Vagina (tissue), 2 donors: ENCODE data around the gene STKLD1. TPM values are rescaled to one million over a fixed set of nuclear protein-coding genes. Genes with fewer than 3 reads are reported as not detected.

Experiments used
- DNase-seq, 2 donors: peaks; one replicate each; pipeline ENCODE4 v3.0.0-alpha.2; 2017; ENCODE audit errors: extremely low spot score in 2 of 2
- H3K27ac ChIP-seq: fragments of 200-600 bp; sonication (generic); one replicate; pipeline ENCODE4 v1.5.1; 2019
- H3K27me3 ChIP-seq: fragments of 200-600 bp; sonication (generic); one replicate; pipeline ENCODE4 v1.5.1; 2019
- H3K36me3 ChIP-seq, 2 donors: fragments of 200-600 bp; sonication (generic); one replicate each; pipeline ENCODE4 v1.5.1; 2017 to 2019
- H3K4me1 ChIP-seq: fragments of 200-600 bp; sonication (generic); one replicate; pipeline ENCODE4 v1.5.1; 2019
- H3K4me3 ChIP-seq, 2 donors: fragments of 200-600 bp; sonication (generic); 1 replicate in 1 of 2; 2 replicates in 1 of 2; pipeline ENCODE4 v1.5.1; 2016 to 2019
- H3K9me3 ChIP-seq: fragments of 200-600 bp; sonication (generic); one replicate; pipeline ENCODE4 v1.5.1; 2019
- CTCF ChIP-seq, 3 experiments: fragments of 450-650 bp in 2 of 3; fragments of 200-600 bp in 1 of 3; sonication (generic) in 1 of 3; IDR thresholded peaks; one replicate each; pipeline ENCODE4 v1.5.1; 2017 to 2019; ENCODE audit warnings: antibody characterized with exemption in 3 of 3, mild to moderate bottlenecking in 2 of 3, moderate library complexity in 2 of 3
- POLR2A ChIP-seq, 2 donors: fragments of 450-650 bp; IDR thresholded peaks; one replicate each; pipeline ENCODE4 v1.6.1; 2017; ENCODE audit warnings: antibody characterized with exemption in 2 of 2, mild to moderate bottlenecking in 2 of 2, moderate library complexity in 2 of 2
- POLR2AphosphoS5 ChIP-seq, 2 donors: sonication (generic); formaldehyde crosslinking; IDR thresholded peaks; one replicate each; pipeline ENCODE4 v1.9.0; 2017; ENCODE audit warnings: antibody characterized with exemption in 2 of 2, mild to moderate bottlenecking in 2 of 2, low read depth in 1 of 2; ENCODE audit not compliant: insufficient read depth in 1 of 2
- intact Hi-C: fragments of 100-400 bp; cut with DNase I; formaldehyde crosslinking; loops from one replicate; pipeline ENCODE4 v1.15.1; 2023
- total RNA-seq: library from RNA; depleted of rRNA; stranded (reverse); fragments of >200 nt; gene quantifications from one replicate; pipeline ENCODE4 v1.2.3, GENCODE V29; 2016

The STKLD1 gene
- total RNA-seq, 1 donor from 2014 or later, result not detected

DNA sequence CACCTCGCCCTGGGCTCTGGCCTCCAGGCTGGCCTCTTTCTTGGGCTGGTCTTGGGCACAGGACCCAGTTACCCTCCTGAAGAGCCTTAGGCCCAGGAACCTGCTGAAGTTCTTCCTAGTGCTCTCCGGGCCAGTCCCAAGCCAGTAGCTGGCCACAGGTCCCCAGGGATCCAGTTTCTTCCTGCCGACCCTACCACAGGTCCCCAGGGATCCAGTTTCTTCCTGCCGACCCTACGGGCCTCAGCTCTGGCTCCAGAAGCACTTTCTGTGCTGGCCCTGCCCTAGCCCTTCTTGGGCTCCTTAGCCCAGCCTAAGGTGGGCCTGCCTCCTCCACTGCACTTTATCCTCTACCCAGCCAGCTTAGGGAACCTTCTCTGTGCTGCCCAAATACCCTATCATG lies 65.4 kb downstream of the STKLD1 start:
- Histone ChIP-seq H3K9me3 (no peaks in the 10 kb centered on the region), H3K27ac (no peak overlapping the region), H3K36me3 (no peaks in the 10 kb centered on the region), H3K27me3 (no peaks in the 10 kb centered on the region), H3K4me3 (no peak overlapping the region), H3K4me1 (no peaks in the 10 kb centered on the region)
- no peak for TF ChIP-seq POLR2A (IDR thresholded peaks at IDR 0.05)
- TF ChIP-seq CTCF (IDR thresholded peaks at IDR 0.05), result no peak
- DNase-seq, result no peak
- intact Hi-C loops, result no loop called here

- DNase-seq, result no peak
- H3K4me1 ChIP-seq, result no peaks in the 10 kb centered on the region
- no peaks in the 10 kb centered on the region for H3K27me3 ChIP-seq
- H3K36me3 ChIP-seq, result no peaks in the 10 kb centered on the region
- H3K4me3 ChIP-seq, result no peak overlapping the region
- H3K27ac ChIP-seq, result no peak overlapping the region
- TF ChIP-seq POLR2AphosphoS5 (IDR thresholded peaks at IDR 0.05; ENCODE audit: insufficient read depth in 1 of 2, low read depth in 1 of 2) (no peak), CTCF (IDR thresholded peaks at IDR 0.05) (no peak), POLR2A (IDR thresholded peaks at IDR 0.05) (no peak)
- intact Hi-C loops, result no loop called here
- H3K9me3 ChIP-seq, result no peaks in the 10 kb centered on the region
Measured at GRCh38 chr9:133443248-133443647, 67.1 kb downstream of the STKLD1 start.

GRCh38 chr9:133443982-133444381 lies 67.8 kb downstream of the STKLD1 start:
- Histone ChIP-seq H3K27me3 (no peaks in the 10 kb centered on the region), H3K9me3 (no peaks in the 10 kb centered on the region), H3K4me3 (no peak overlapping the region), H3K27ac (no peak overlapping the region), H3K36me3 (no peaks in the 10 kb centered on the region), H3K4me1 (no peaks in the 10 kb centered on the region)
- DNase-seq, result no peak
- intact Hi-C loops, result no loop called here
- TF ChIP-seq CTCF (IDR thresholded peaks at IDR 0.05) (no peak), POLR2A (IDR thresholded peaks at IDR 0.05) (no peak), POLR2AphosphoS5 (IDR thresholded peaks at IDR 0.05; ENCODE audit: insufficient read depth in 1 of 2, low read depth in 1 of 2) (no peak)

- H3K4me1 ChIP-seq, result no peaks in the 10 kb centered on the region
Measured at GRCh38 chr9:133445293-133445969, 69.3 kb downstream of the STKLD1 start.

More at GRCh38 chr9:133445293-133445969, 69.3 kb downstream of the STKLD1 start:
- Histone ChIP-seq H3K36me3 (no peaks in the 10 kb centered on the region), H3K9me3 (no peaks in the 10 kb centered on the region), H3K4me3 (no peak overlapping the region), H3K27ac (no peak overlapping the region), H3K27me3 (no peaks in the 10 kb centered on the region)
- TF ChIP-seq POLR2AphosphoS5 (IDR thresholded peaks at IDR 0.05; ENCODE audit: insufficient read depth in 1 of 2, low read depth in 1 of 2), result no peak
- TF ChIP-seq CTCF (IDR thresholded peaks at IDR 0.05), result no peak
- no peak for TF ChIP-seq POLR2A (IDR thresholded peaks at IDR 0.05)
- no peak for DNase-seq
- intact Hi-C loops, result no loop called here
